ENCODE measurements around the gene FMN1. TPM values are rescaled to one million over a fixed set of nuclear protein-coding genes. Genes with fewer than 3 reads are reported as not detected.

FMN1 gene
- total and polyA plus RNA-seq, 2 of the 8 experiments (the other 6 are each of a cell fraction or from before 2014, with no cell fraction given): 0.27 to 3.7 TPM

- H4K8ac ChIP-seq (ENCODE audit: extremely low read depth, insufficient read depth, low read length): no peak overlapping the region; the same call in 1 of the 2 replicates
- H3K23me2 ChIP-seq (ENCODE audit: low read depth, low read length): no peaks in the 10 kb centered on the region
- ChIA-PET POLR2A (ENCODE audit: partially characterized antibody) (interaction anchor here (0.5 to 1.1 kb wide), 2 partner anchors 13 to 40 kb away, joined by 3 read pairs; no protein-coding TSS in a partner anchor), CTCF (ENCODE audit: partially characterized antibody) (interaction anchor here (0.6 to 2.6 kb wide), 13 partner anchors 8 to 1129 kb away, joined by 3 to 14 read pairs (median 3); no protein-coding TSS in a partner anchor)
- H2BK12ac ChIP-seq (ENCODE audit: low read depth, low read length): no peak overlapping the region
- H3K4me3 ChIP-seq (ENCODE audit: extremely low read depth in 1 of 4, insufficient read depth in 2 of 4, low read depth in 3 of 4, low read length in 4 of 4): no peak overlapping the region
- no peaks in the 10 kb centered on the region for H3K79me2 ChIP-seq (ENCODE audit: control insufficient read depth in 1 of 2, insufficient read depth in 2 of 2, low read length in 2 of 2)
- H3K27me3 ChIP-seq (replicated peaks in 1 of 4; ENCODE audit: control insufficient read depth in 3 of 4, extremely low read depth in 1 of 4, insufficient read depth in 3 of 4, low read length in 3 of 4): no peaks in the 10 kb centered on the region
- peak overlapping the region; percentile 17 to 22; a peak in 3 of 4 replicates for H3K4me2 ChIP-seq (ENCODE audit: insufficient read depth in 1 of 2, low read depth in 2 of 2, low read length in 2 of 2)
- H3K4me1 ChIP-seq (replicated peaks in 1 of 4; ENCODE audit: control insufficient read depth in 3 of 4, insufficient read depth in 4 of 4, low read length in 3 of 4): peaks cover 0 to 5% (median 0%) of the 10 kb centered on the region in 4 experiments; a peak in 2 of 7 replicates
- H3K18ac ChIP-seq (ENCODE audit: extremely low read depth, low read length): no peak overlapping the region
- H2BK120ac ChIP-seq (replicated peaks; ENCODE audit: low read depth, low read length): no peak overlapping the region
- 56% methylated on average over 9 of the region's 9 CpGs; no CpG with 5 or more reads in 1 of the 2 experiments for WGBS, 2 experiments (ENCODE audit: extremely low coverage in 1 of 2, insufficient coverage in 1 of 2, insufficient read length in 1 of 2, insufficient replicate concordance in 2 of 2, low coverage in 1 of 2, low lambda C conversion rate in 2 of 2, missing lambda C conversion rate in 1 of 2)
- no peak overlapping the region for H2BK15ac ChIP-seq (ENCODE audit: low read length)
- no peaks in the 10 kb centered on the region for H3K9me3 ChIP-seq (ENCODE audit: insufficient read depth in 2 of 2, low read depth in 1 of 2, low read length in 1 of 2)
- H4K91ac ChIP-seq (replicated peaks; ENCODE audit: insufficient read length, low read length): no peak overlapping the region
- no peak overlapping the region for H4K5ac ChIP-seq (ENCODE audit: insufficient read length, low read depth, low read length)
- H3K23ac ChIP-seq (ENCODE audit: insufficient read length): no peak overlapping the region
- H2AK5ac ChIP-seq (ENCODE audit: low read depth, low read length): no peak overlapping the region
- peak overlapping the region in 1 of 4 experiments; percentile 10; a peak in 1 of 7 replicates for H3K9ac ChIP-seq (replicated peaks in 1 of 4; ENCODE audit: extremely low read depth in 1 of 4, low read depth in 3 of 4, low read length in 3 of 4)
- H3K36me3 ChIP-seq (ENCODE audit: control insufficient read depth in 2 of 4, insufficient read depth in 4 of 4, low read length in 3 of 4): no peaks in the 10 kb centered on the region
- no peak overlapping the region for H2BK20ac ChIP-seq (ENCODE audit: low read length)
- no peak overlapping the region for H3K56ac ChIP-seq (replicated peaks; ENCODE audit: insufficient read length, low read depth, low read length)
- no peaks in the 10 kb centered on the region for H4K20me1 ChIP-seq (replicated peaks in 1 of 2; ENCODE audit: control insufficient read depth in 1 of 2, insufficient read depth in 2 of 2, low read length in 2 of 2)
- H3K4ac ChIP-seq (replicated peaks; ENCODE audit: insufficient read length, low read depth, low read length): no peak overlapping the region
- H3K79me1 ChIP-seq (ENCODE audit: low read depth, low read length): no peaks in the 10 kb centered on the region
- no peak overlapping the region for H3K14ac ChIP-seq (ENCODE audit: insufficient read length)
- no peak overlapping the region for H2BK5ac ChIP-seq (ENCODE audit: low read depth, low read length)
- no peak overlapping the region for H3K27ac ChIP-seq (ENCODE audit: low read depth, low read length)
- peak; percentile 53 to 62 for DNase-seq (ENCODE audit: low read depth in 1 of 2, low spot score in 2 of 2)
- FAIRE-seq: peak; percentile 77
- peak overlapping the region; percentile 30 for H2AFZ ChIP-seq (ENCODE audit: low read length)
- peak; percentile 40; the same call in 1 of the 2 replicates for TF ChIP-seq TAF1 (IDR thresholded peaks at IDR 0.05; ENCODE audit: low read depth, low read length)
- no peak for TF ChIP-seq ZNF274 (IDR thresholded peaks at IDR 0.05; ENCODE audit: borderline replicate concordance, extremely low read depth, low read length)
- TF ChIP-seq SP2 (IDR thresholded peaks at IDR 0.05; ENCODE audit: low read length): no peak
- no peak for TF ChIP-seq RXRA (IDR thresholded peaks at IDR 0.05; ENCODE audit: insufficient read depth, low read depth, low read length)
- TF ChIP-seq CBX5 (IDR thresholded peaks at IDR 0.05; ENCODE audit: low read depth, low read length): no peak
- TF ChIP-seq SIN3A (conservative IDR thresholded peaks at IDR 0.05 in 1 of 2, IDR thresholded peaks at IDR 0.05 in 1 of 2; ENCODE audit: low read depth in 1 of 2, low read length in 2 of 2): no peak
- TF ChIP-seq BACH1 (IDR thresholded peaks at IDR 0.05; ENCODE audit: low read length): peak; percentile 96
- peak; percentile 71; the same call in 1 of the 2 replicates for TF ChIP-seq JUND (IDR thresholded peaks at IDR 0.05; ENCODE audit: low read length)
- TF ChIP-seq CHD1 (IDR thresholded peaks at IDR 0.05; ENCODE audit: low read depth, low read length): no peak
- TF ChIP-seq RBBP5 (IDR thresholded peaks at IDR 0.05; ENCODE audit: borderline replicate concordance, low read depth, low read length): no peak
Measured at GRCh38 chr15:33201491-33202231, 7.1 kb upstream of the FMN1 start.
